ENCODE results near the gene BRD8.

- TF ChIP-seq CTCF (conservative IDR thresholded peaks at IDR 0.05; ENCODE audit: low read depth in 2 of 2) = no peak
- TF ChIP-seq POLR2AphosphoS5 (IDR thresholded peaks at IDR 0.05; ENCODE audit: low read depth) = no peak
- TF ChIP-seq EZH2 (IDR thresholded peaks at IDR 0.05; ENCODE audit: low read depth, unreplicated experiment) = no peak
- no peak for TF ChIP-seq REST (IDR thresholded peaks at IDR 0.05; ENCODE audit: unreplicated experiment)
- TF ChIP-seq STAT1 (IDR thresholded peaks at IDR 0.05; ENCODE audit: unreplicated experiment) = no peak
- TF ChIP-seq CREB1 (CRISPR knock-in tag; IDR thresholded peaks at IDR 0.05; ENCODE audit: low read depth) = no peak
- no peak for TF ChIP-seq ZNF331 (CRISPR knock-in tag; IDR thresholded peaks at IDR 0.05; ENCODE audit: low read depth)
- TF ChIP-seq EZH2phosphoT487 (IDR thresholded peaks at IDR 0.05; ENCODE audit: unreplicated experiment) = no peak
- TF ChIP-seq ETS1 (IDR thresholded peaks at IDR 0.05) = no peak
- no peak for TF ChIP-seq JUNB (IDR thresholded peaks at IDR 0.05; ENCODE audit: unreplicated experiment)
- no peak for TF ChIP-seq ZNF114 (CRISPR knock-in tag; IDR thresholded peaks at IDR 0.05)
- TF ChIP-seq NANOG (IDR thresholded peaks at IDR 0.05; ENCODE audit: borderline replicate concordance) = no peak
- TF ChIP-seq ZNF462 (CRISPR knock-in tag; IDR thresholded peaks at IDR 0.05) = no peak
Observed at GRCh38 chr5:138179277-138179857, 937 bp upstream of the BRD8 start.
